H1 (cell line): Measurements from ENCODE around the gene CAPS2. TPM values are rescaled to one million over a fixed set of nuclear protein-coding genes. Genes with fewer than 3 reads are reported as not detected.
A peak's percentile ranks its signal among the peaks of the same experiment; 100 is the strongest.

Source experiments
- CTCF ChIA-PET: fragments of 300-600 bp; sonication (Branson Sonifier 250); formaldehyde crosslinking; loops from one replicate; lab custom pipeline; 2021; ENCODE audit not compliant: partially characterized antibody; lab: Charles Lee
- POLR2A ChIA-PET: fragments of 300-600 bp; sonication (Branson Sonifier 250); formaldehyde crosslinking; loops from one replicate; lab custom pipeline; 2021; ENCODE audit warnings: inconsistent platforms; ENCODE audit not compliant: partially characterized antibody; lab: Charles Lee
- DNase-seq, 2 experiments: peaks; one replicate each; pipeline versions ENCODE4 v3.0.0 to v3.0.0-alpha.2; 2010 to 2022; ENCODE audit warnings: low spot score in 2 of 2, low read depth in 1 of 2, mixed read lengths in 1 of 2
- FAIRE-seq: peaks from 2 replicates; lab custom pipeline; 2011; peaks lifted over from hg19 to GRCh38; lab: Jason Lieb, UNC
- H2AFZ ChIP-seq: 2 replicates; pipeline ENCODE4 v1.8.1; 2012; ENCODE audit warnings: low read length, inconsistent platforms
- H2AK5ac ChIP-seq: 2 replicates; pipeline ENCODE4 v1.6.1; 2013; ENCODE audit warnings: low read depth, low read length
- H2BK120ac ChIP-seq: replicated peaks from 2 replicates; pipeline ENCODE3; 2013; ENCODE audit warnings: low read depth, low read length, inconsistent platforms
- H2BK12ac ChIP-seq: 2 replicates; pipeline ENCODE4 v1.6.1; 2013; ENCODE audit warnings: low read depth, low read length
- H2BK15ac ChIP-seq: 2 replicates; pipeline ENCODE4 v1.6.1; 2013; ENCODE audit warnings: low read length
- H2BK20ac ChIP-seq: 2 replicates; pipeline ENCODE4 v1.6.1; 2013; ENCODE audit warnings: low read length
- H2BK5ac ChIP-seq: 2 replicates; pipeline ENCODE4 v1.6.1; 2013; ENCODE audit warnings: low read depth, low read length
- H3K14ac ChIP-seq: 2 replicates; pipeline ENCODE4 v1.6.1; 2013; ENCODE audit warnings: inconsistent platforms; ENCODE audit not compliant: insufficient read length
- H3K18ac ChIP-seq: 2 replicates; pipeline ENCODE4 v1.6.1; 2013; ENCODE audit warnings: low read length; ENCODE audit errors: extremely low read depth
- H3K23ac ChIP-seq: 2 replicates; pipeline ENCODE4 v1.6.1; 2013; ENCODE audit warnings: inconsistent platforms; ENCODE audit not compliant: insufficient read length
- H3K23me2 ChIP-seq: 2 replicates; pipeline ENCODE4 v1.6.1; 2013; ENCODE audit warnings: low read depth, low read length
- H3K27ac ChIP-seq: 2 replicates; pipeline ENCODE4 v1.6.1; 2011; ENCODE audit warnings: low read depth, low read length, inconsistent platforms
- H3K27me3 ChIP-seq, 4 experiments: replicated peaks in 1 of 4; 1 replicate in 1 of 4; 2 replicates in 3 of 4; pipeline versions ENCODE4 v1.6.1 to v1.8.1; 2011 to 2013; ENCODE audit warnings: low read length in 3 of 4, mild to moderate bottlenecking in 3 of 4, inconsistent platforms in 2 of 4, mixed read lengths in 2 of 4, moderate library complexity in 1 of 4; ENCODE audit not compliant: control insufficient read depth in 3 of 4, insufficient read depth in 3 of 4; ENCODE audit errors: extremely low read depth in 1 of 4
- H3K36me3 ChIP-seq, 4 experiments: 2 replicates each; pipeline versions ENCODE4 v1.6.1 to v1.8.1; 2011 to 2013; ENCODE audit warnings: mild to moderate bottlenecking in 4 of 4, low read length in 3 of 4, moderate library complexity in 2 of 4, control low read depth in 1 of 4, inconsistent platforms in 1 of 4; ENCODE audit not compliant: insufficient read depth in 4 of 4, control insufficient read depth in 2 of 4
- H3K4ac ChIP-seq: replicated peaks from 2 replicates; pipeline ENCODE3; 2013; ENCODE audit warnings: low read length, low read depth, mixed read lengths, inconsistent platforms; ENCODE audit not compliant: insufficient read length
- H3K4me1 ChIP-seq, 4 experiments: replicated peaks in 1 of 4; 1 replicate in 1 of 4; 2 replicates in 3 of 4; pipeline versions ENCODE4 v1.6.1 to v1.8.1; 2011 to 2013; ENCODE audit warnings: low read length in 3 of 4, inconsistent platforms in 2 of 4, mixed read lengths in 1 of 4; ENCODE audit not compliant: insufficient read depth in 4 of 4, control insufficient read depth in 3 of 4
- H3K4me2 ChIP-seq, 2 experiments: 2 replicates each; pipeline versions ENCODE4 v1.6.1 to v1.8.1; 2011 to 2013; ENCODE audit warnings: low read depth in 2 of 2, low read length in 2 of 2, control low read depth in 1 of 2, inconsistent platforms in 1 of 2, mild to moderate bottlenecking in 1 of 2; ENCODE audit not compliant: insufficient read depth in 1 of 2
- H3K4me3 ChIP-seq, 4 experiments: fragments of 200-600, 300-600 bp in 1 of 4; sonication (generic), shearing (Covaris generic), sonication (Bioruptor Twin) in 1 of 4; 2 replicates each; pipeline versions ENCODE4 v1.5.1 to v1.8.1; 2011 to 2016; ENCODE audit warnings: low read length in 4 of 4, low read depth in 3 of 4, control low read depth in 2 of 4, inconsistent platforms in 2 of 4, mild to moderate bottlenecking in 2 of 4, mixed read lengths in 1 of 4, moderate library complexity in 1 of 4; ENCODE audit not compliant: insufficient read depth in 2 of 4; ENCODE audit errors: extremely low read depth in 1 of 4
- H3K56ac ChIP-seq: replicated peaks from 2 replicates; pipeline ENCODE3; 2013; ENCODE audit warnings: low read depth, mild to moderate bottlenecking, mixed read lengths, low read length, inconsistent platforms; ENCODE audit not compliant: insufficient read length
- H3K79me1 ChIP-seq: 2 replicates; pipeline ENCODE4 v1.6.1; 2013; ENCODE audit warnings: low read depth, low read length, control low read depth
- H3K79me2 ChIP-seq, 2 experiments: 2 replicates each; pipeline versions ENCODE4 v1.6.1 to v1.8.1; 2012 to 2013; ENCODE audit warnings: low read length in 2 of 2, mild to moderate bottlenecking in 2 of 2, inconsistent platforms in 1 of 2; ENCODE audit not compliant: insufficient read depth in 2 of 2, control insufficient read depth in 1 of 2
- H3K9ac ChIP-seq, 4 experiments: replicated peaks in 1 of 4; 1 replicate in 1 of 4; 2 replicates in 3 of 4; pipeline versions ENCODE4 v1.6.1 to v1.8.1; 2011 to 2013; ENCODE audit warnings: low read depth in 3 of 4, low read length in 3 of 4, control low read depth in 2 of 4, mild to moderate bottlenecking in 2 of 4, moderate library complexity in 2 of 4, inconsistent platforms in 1 of 4; ENCODE audit errors: extremely low read depth in 1 of 4
- H3K9me3 ChIP-seq, 2 experiments: 2 replicates each; pipeline versions ENCODE4 v1.6.1 to v1.8.1; 2012 to 2013; ENCODE audit warnings: mild to moderate bottlenecking in 2 of 2, moderate library complexity in 2 of 2, control low read depth in 1 of 2, inconsistent platforms in 1 of 2, low read depth in 1 of 2, low read length in 1 of 2, mixed read lengths in 1 of 2; ENCODE audit not compliant: insufficient read depth in 2 of 2
- H4K20me1 ChIP-seq, 2 experiments: replicated peaks in 1 of 2; 2 replicates each; pipeline versions ENCODE3 to v1.8.1; 2011 to 2013; ENCODE audit warnings: inconsistent platforms in 2 of 2, low read length in 2 of 2, mild to moderate bottlenecking in 1 of 2; ENCODE audit not compliant: insufficient read depth in 2 of 2, control insufficient read depth in 1 of 2
- H4K5ac ChIP-seq: 2 replicates; pipeline ENCODE4 v1.6.1; 2013; ENCODE audit warnings: low read length, low read depth, mixed read lengths, inconsistent platforms; ENCODE audit not compliant: insufficient read length
- H4K8ac ChIP-seq: 2 replicates; pipeline ENCODE4 v1.8.0; 2013; ENCODE audit warnings: mild to moderate bottlenecking, moderate library complexity, low read length, inconsistent platforms; ENCODE audit not compliant: insufficient read depth; ENCODE audit errors: extremely low read depth
- H4K91ac ChIP-seq: replicated peaks from 2 replicates; pipeline ENCODE3; 2013; ENCODE audit warnings: low read length, mixed read lengths, inconsistent platforms; ENCODE audit not compliant: insufficient read length
- ASH2L ChIP-seq: fragments of 200-600, 300-600 bp; sonication (generic); IDR thresholded peaks from one replicate; pipeline ENCODE4 v1.7.1; 2017; ENCODE audit warnings: low read length
- BACH1 ChIP-seq: IDR thresholded peaks from 2 replicates; pipeline ENCODE4 v1.6.1; 2012; ENCODE audit warnings: low read length, improper control_type of control experiment
- CHD1 ChIP-seq: IDR thresholded peaks from 2 replicates; pipeline ENCODE4 v1.6.1; 2012; ENCODE audit warnings: low read depth, low read length, improper control_type of control experiment
- CREB1 ChIP-seq: IDR thresholded peaks from 2 replicates; pipeline ENCODE4 v1.6.1; 2012; ENCODE audit warnings: inconsistent platforms
- GABPA ChIP-seq: IDR thresholded peaks from 2 replicates; pipeline ENCODE4 v1.6.1; 2011; ENCODE audit warnings: mild to moderate bottlenecking, low read length, moderate library complexity, borderline replicate concordance; ENCODE audit not compliant: insufficient read depth
- KDM5A ChIP-seq: fragments of 200-600 bp; IDR thresholded peaks from 2 replicates; pipeline ENCODE4 v1.7.1; 2012; ENCODE audit warnings: mild to moderate bottlenecking, low read length, inconsistent platforms, mixed read lengths
- MAFK ChIP-seq: IDR thresholded peaks from 2 replicates; pipeline ENCODE4 v1.6.1; 2012; ENCODE audit warnings: low read depth, mild to moderate bottlenecking, improper control_type of control experiment, low read length
- MAX ChIP-seq: IDR thresholded peaks from 2 replicates; pipeline ENCODE4 v1.6.1; 2012; ENCODE audit warnings: inconsistent platforms
- RAD21 ChIP-seq, 2 experiments: IDR thresholded peaks in 1 of 2; conservative IDR thresholded peaks in 1 of 2; 2 replicates each; pipeline ENCODE4 v1.6.1; 2011; ENCODE audit warnings: low read depth in 2 of 2, low read length in 2 of 2, improper control_type of control experiment in 1 of 2, inconsistent platforms in 1 of 2, mild to moderate bottlenecking in 1 of 2, moderate library complexity in 1 of 2
- RBBP5 ChIP-seq: IDR thresholded peaks from 2 replicates; pipeline ENCODE4 v1.7.1; 2012; ENCODE audit warnings: low read depth, mild to moderate bottlenecking, inconsistent platforms, low read length, moderate library complexity, borderline replicate concordance
- SAP30 ChIP-seq: fragments of 300-600 bp; sonication (generic); IDR thresholded peaks from 2 replicates; pipeline ENCODE4 v1.7.1; 2012; ENCODE audit warnings: low read length, moderate library complexity, mild to moderate bottlenecking, inconsistent platforms; ENCODE audit not compliant: insufficient read depth, insufficient replicate concordance
- SIX5 ChIP-seq: IDR thresholded peaks from 2 replicates; pipeline ENCODE4 v1.6.1; 2011; ENCODE audit warnings: mild to moderate bottlenecking, low read depth, low read length
- TAF1 ChIP-seq: IDR thresholded peaks from 2 replicates; pipeline ENCODE4 v1.6.1; 2011; ENCODE audit warnings: mild to moderate bottlenecking, low read depth, low read length
- TCF12 ChIP-seq: IDR thresholded peaks from 2 replicates; pipeline ENCODE4 v1.6.1; 2011; ENCODE audit warnings: low read depth, mild to moderate bottlenecking, low read length
- ZNF274 ChIP-seq: IDR thresholded peaks from 2 replicates; pipeline ENCODE4 v1.7.0; 2012; ENCODE audit warnings: low read length, borderline replicate concordance; ENCODE audit errors: extremely low read depth
- WGBS, 2 experiments: shearing (Covaris generic) in 1 of 2; methylation state at CpG; one replicate each; pipeline versions ENCODE4 v1.1.6 to v1.1.7; 2013 to 2015; ENCODE audit warnings: low lambda C conversion rate in 2 of 2, mixed read lengths in 2 of 2, inconsistent platforms in 1 of 2, low coverage in 1 of 2, missing lambda C conversion rate in 1 of 2; ENCODE audit not compliant: insufficient replicate concordance in 2 of 2, insufficient coverage in 1 of 2, insufficient read length in 1 of 2; ENCODE audit errors: extremely low coverage in 1 of 2, missing lambda C conversion rate in 1 of 2; 5-methylcytosine and 5-hydroxymethylcytosine counted together
- polyA plus RNA-seq, 7 experiments: library from polyadenylated mRNA; depleted of rRNA in 3 of 7; stranded (reverse) in 5 of 7; unstranded in 2 of 7; fragments of >200 nt in 5 of 7; fragments of 200-250 nt in 2 of 7; gene quantifications; 1 replicate in 5 of 7; 2 replicates in 1 of 7; 4 replicates in 1 of 7; pipeline versions ENCODE4 v1.2.1 to v1.2.3, GENCODE V29; 2011 to 2013; ENCODE audit warnings: missing spikeins in 2 of 7, mixed read lengths in 2 of 7
- total RNA-seq: library from RNA; stranded (reverse); fragmentation: NEBNext Ultra II Directional; extraction: Animal tissue kit (Norgen Biotek cat#: 25700); gene quantifications from 2 replicates; pipeline ENCODE4 v1.2.1, GENCODE V29; 2021

CAPS2 gene
- total and polyA plus RNA-seq, 2 of the 8 experiments (the other 6 are each of a cell fraction or from before 2014, with no cell fraction given), result 2.3 to 3.8 TPM

GRCh38 chr12:75294336-75294735 lies 35.8 kb downstream of the CAPS2 start:
- peak overlapping the region in 1 of 2 experiments; percentile 41; a peak in 1 of 4 replicates for H3K4me2 ChIP-seq
- TF ChIP-seq BACH1 (no peak), CREB1 (no peak), ASH2L (no peak), MAFK (no peak), RBBP5 (no peak), GABPA (no peak), SAP30 (no peak), TAF1 (no peak), KDM5A (no peak), TCF12 (no peak), SIX5 (no peak), MAX (no peak), CHD1 (no peak), ZNF274 (no peak), RAD21 (IDR thresholded peaks at IDR 0.05 in 1 of 2, conservative IDR thresholded peaks at IDR 0.05 in 1 of 2; ENCODE audit: low read depth in 2 of 2, low read length in 2 of 2) (no peak)

More at GRCh38 chr12:75294336-75294735, 35.8 kb downstream of the CAPS2 start:
- H2BK12ac ChIP-seq, result no peak overlapping the region
- H2AK5ac ChIP-seq, result no peak overlapping the region
- H4K8ac ChIP-seq, result no peak overlapping the region
- no peak overlapping the region for H3K9ac ChIP-seq
- H3K27ac ChIP-seq, result no peak overlapping the region
- H4K91ac ChIP-seq, result no peak overlapping the region
- no peak overlapping the region for H2BK15ac ChIP-seq
- H3K36me3 ChIP-seq, result no peaks in the 10 kb centered on the region
- H4K20me1 ChIP-seq, result no peaks in the 10 kb centered on the region
- no peak overlapping the region for H3K14ac ChIP-seq
- peak overlapping the region in 1 of 4 experiments; percentile 27; a peak in 1 of 8 replicates for H3K4me3 ChIP-seq
- POLR2A ChIA-PET, result no interaction called here
- no peaks in the 10 kb centered on the region for H3K23me2 ChIP-seq
- no peaks in the 10 kb centered on the region for H3K9me3 ChIP-seq
- no peaks in the 10 kb centered on the region for H3K79me1 ChIP-seq
- no peak overlapping the region for H2BK120ac ChIP-seq
- no peak overlapping the region for H4K5ac ChIP-seq
- 44% methylated on average over 3 of the region's 3 CpGs; no CpG with 5 or more reads in 1 of the 2 experiments for WGBS, 2 experiments
- H2BK5ac ChIP-seq, result no peak overlapping the region
- H3K23ac ChIP-seq, result no peak overlapping the region
- H2AFZ ChIP-seq, result no peak overlapping the region
- DNase-seq, result no peak
- H3K18ac ChIP-seq, result no peak overlapping the region
- no peak overlapping the region for H2BK20ac ChIP-seq
- no peaks in the 10 kb centered on the region for H3K79me2 ChIP-seq
- H3K4ac ChIP-seq, result no peak overlapping the region
- H3K56ac ChIP-seq, result no peak overlapping the region
- CTCF ChIA-PET, result interaction anchor here (1.8 kb wide), 2 partner anchors 10 to 20 kb away, joined by 3 to 6 read pairs; no protein-coding TSS in a partner anchor
- FAIRE-seq, result no peak
- H3K4me1 ChIP-seq, result peaks cover 0 to 5% (median 2%) of the 10 kb centered on the region in 4 experiments; a peak in 2 of 7 replicates
- H3K27me3 ChIP-seq, result no peaks in the 10 kb centered on the region
